Cardiac muscle cell (in vitro differentiated cells and primary cell): ENCODE data around the gene NTRK3. TPM values are rescaled to one million over a fixed set of nuclear protein-coding genes. Genes with fewer than 3 reads are reported as not detected.

ENCODE experiments used
- DNase-seq, 2 donors: peaks; one replicate each; pipeline versions ENCODE4 v3.0.0 to v3.0.0-alpha.2; 2010 to 2017; ENCODE audit warnings: low read depth in 1 of 2, low spot score in 1 of 2
- H3K27ac ChIP-seq: fragments of 200-600 bp; sonication (generic); 2 replicates; pipeline ENCODE4 v1.5.1; 2016
- H3K27me3 ChIP-seq: fragments of 200-600 bp; sonication (generic); 2 replicates; pipeline ENCODE4 v1.6.0; 2016; ENCODE audit warnings: control low read depth
- H3K36me3 ChIP-seq: fragments of 200-600 bp; sonication (generic); 2 replicates; pipeline ENCODE4 v1.5.1; 2016; ENCODE audit warnings: control low read depth
- H3K4me1 ChIP-seq: fragments of 200-600 bp; sonication (generic); 2 replicates; pipeline ENCODE4 v1.8.1; 2017; ENCODE audit warnings: low read depth, mild to moderate bottlenecking, mixed run types
- H3K4me3 ChIP-seq: fragments of 200-600 bp; sonication (generic); 2 replicates; pipeline ENCODE4 v1.5.1; 2016; ENCODE audit warnings: mild to moderate bottlenecking
- H3K9me3 ChIP-seq: fragments of 200-600 bp; sonication (generic); 2 replicates; pipeline ENCODE4 v1.5.1; 2017; ENCODE audit warnings: low read depth, mild to moderate bottlenecking, control low read depth
- CTCF ChIP-seq: IDR thresholded peaks from 2 replicates; pipeline ENCODE4 v1.5.1; 2012; ENCODE audit warnings: low read depth, mild to moderate bottlenecking, low read length
- polyA plus RNA-seq: library from polyadenylated mRNA; unstranded; fragments of >200 nt; fragmentation: Nextera tagmentation; extraction: Ambion mirVana; gene quantifications from 2 replicates; pipeline ENCODE4 v1.2.1, GENCODE V29; 2016
- total RNA-seq: library from RNA; depleted of rRNA; stranded (reverse); fragments of >200 nt; gene quantifications from 2 replicates; pipeline ENCODE4 v1.2.3, GENCODE V29; 2016

NTRK3 gene
- total and polyA plus RNA-seq, 2 experiments from 2014 or later, result 3.3 to 6.2 TPM

- TF ChIP-seq CTCF, result no peak
- Histone ChIP-seq H3K4me1 (no peaks in the 10 kb centered on the region), H3K9me3 (no peaks in the 10 kb centered on the region), H3K27me3 (no peaks in the 10 kb centered on the region), H3K4me3 (no peak overlapping the region), H3K27ac (no peak overlapping the region), H3K36me3 (no peaks in the 10 kb centered on the region)
- no peak for DNase-seq
These were observed 294.1 kb downstream of the NTRK3 start for GRCh38 chr15:87962428-87962827.

GRCh38 chr15:87961851-87962420 lies 294.6 kb downstream of the NTRK3 start:
- Histone ChIP-seq H3K9me3 (no peaks in the 10 kb centered on the region), H3K27ac (no peak overlapping the region), H3K4me3 (no peak overlapping the region), H3K4me1 (no peaks in the 10 kb centered on the region), H3K36me3 (no peaks in the 10 kb centered on the region), H3K27me3 (no peaks in the 10 kb centered on the region)
- DNase-seq, result no peak
- TF ChIP-seq CTCF, result no peak

- H3K9me3 ChIP-seq, result no peaks in the 10 kb centered on the region
These were observed 296.9 kb downstream of the NTRK3 start for GRCh38 chr15:87959662-87960061.

GRCh38 chr15:87959080-87959479 lies 297.5 kb downstream of the NTRK3 start:
- no peaks in the 10 kb centered on the region for H3K27me3 ChIP-seq
- no peaks in the 10 kb centered on the region for H3K4me1 ChIP-seq
- no peak for TF ChIP-seq CTCF
- H3K4me3 ChIP-seq, result no peak overlapping the region
- H3K36me3 ChIP-seq, result no peaks in the 10 kb centered on the region
- H3K9me3 ChIP-seq, result no peaks in the 10 kb centered on the region
- no peak for DNase-seq
- no peak overlapping the region for H3K27ac ChIP-seq

More at GRCh38 chr15:87959662-87960061, 296.9 kb downstream of the NTRK3 start:
- Histone ChIP-seq H3K36me3 (no peaks in the 10 kb centered on the region), H3K4me1 (no peaks in the 10 kb centered on the region), H3K4me3 (no peak overlapping the region), H3K27me3 (no peaks in the 10 kb centered on the region), H3K27ac (no peak overlapping the region)
- DNase-seq, result no peak
- no peak for TF ChIP-seq CTCF

GRCh38 chr15:87955284-87955909 lies 301.1 kb downstream of the NTRK3 start:
- H3K27ac ChIP-seq, result no peak overlapping the region
- DNase-seq, result no peak
- no peaks in the 10 kb centered on the region for H3K27me3 ChIP-seq
- TF ChIP-seq CTCF, result no peak
- no peak overlapping the region for H3K4me3 ChIP-seq
- H3K36me3 ChIP-seq, result no peaks in the 10 kb centered on the region
- no peaks in the 10 kb centered on the region for H3K9me3 ChIP-seq
- H3K4me1 ChIP-seq, result no peaks in the 10 kb centered on the region
